NCI-H2107 treated with DMSO at 0.1 percent for 48 hours (cell line): ENCODE measurements around the gene GRM1.
"Not testable (repeated sequence)": the region's sequence is repeated elsewhere in the genome, so short reads cannot be mapped to it uniquely, and the experiment has no call there.

Experiments used
- DNase-seq: peaks from one replicate; lab custom pipeline; 2025; ENCODE audit not compliant: unreplicated experiment; lab: John Stamatoyannopoulos, UW

Gene GRM1

DNA sequence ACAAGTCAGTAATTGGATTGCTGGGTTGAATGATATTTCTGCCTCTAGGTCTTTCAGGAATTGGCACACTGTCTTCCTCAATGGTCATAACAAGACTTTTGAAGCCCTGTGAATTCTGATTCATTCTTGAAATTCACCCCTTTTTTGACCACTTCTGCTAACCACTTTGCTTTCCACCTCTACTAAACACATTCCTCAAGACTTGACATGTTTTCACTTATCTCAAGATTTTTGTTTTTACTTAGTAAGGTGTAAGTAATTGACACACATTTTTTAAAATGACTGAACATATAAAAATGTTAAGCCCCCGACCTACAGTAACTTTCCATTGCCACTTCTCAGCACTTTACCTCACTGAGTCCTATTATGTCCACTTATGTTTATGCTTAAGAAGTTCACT, 239.1 kb downstream of the GRM1 start:
- no peak for DNase-seq

DNA sequence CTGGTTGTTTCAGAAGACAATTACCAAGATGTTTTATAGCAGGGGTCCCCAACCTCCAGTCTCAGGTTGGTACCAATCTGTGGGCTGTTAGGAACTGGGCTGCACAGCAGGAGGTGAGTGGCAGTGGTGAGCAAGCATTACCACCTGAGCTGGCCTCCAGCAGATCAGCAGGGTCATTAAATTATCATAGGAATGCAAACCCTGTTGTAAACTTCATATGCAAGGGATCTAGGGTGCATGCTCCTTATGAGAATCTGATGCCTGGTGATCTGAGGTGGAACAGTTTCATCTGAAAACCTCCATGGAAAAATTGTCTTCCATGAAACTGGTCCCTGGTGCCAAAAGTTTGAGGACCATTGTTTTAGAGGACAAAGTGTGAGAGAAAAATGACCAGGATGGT, 240.6 kb downstream of the GRM1 start:
- DNase-seq, result no peak

DNA sequence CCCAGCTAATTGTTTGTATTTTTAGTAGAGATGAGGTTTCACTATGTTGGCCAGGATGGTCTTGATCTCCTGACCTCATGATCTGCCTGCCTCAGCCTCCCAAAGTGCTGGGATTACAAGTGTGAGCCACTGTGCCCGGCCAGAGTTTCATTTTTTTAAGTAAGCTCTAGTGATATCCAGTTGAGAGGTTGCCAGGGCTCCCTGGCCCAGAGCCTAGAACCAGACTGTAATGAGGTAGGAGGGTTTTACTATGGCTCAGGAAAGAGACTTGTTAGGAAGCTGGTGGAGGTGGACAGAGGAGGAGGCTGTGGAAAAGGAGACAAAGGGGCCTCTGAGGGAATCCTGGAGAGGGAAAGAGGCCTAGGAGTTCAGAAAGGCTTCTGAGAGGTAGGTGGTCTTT, 242.3 kb downstream of the GRM1 start:
- not testable (repeated sequence) for DNase-seq

DNA sequence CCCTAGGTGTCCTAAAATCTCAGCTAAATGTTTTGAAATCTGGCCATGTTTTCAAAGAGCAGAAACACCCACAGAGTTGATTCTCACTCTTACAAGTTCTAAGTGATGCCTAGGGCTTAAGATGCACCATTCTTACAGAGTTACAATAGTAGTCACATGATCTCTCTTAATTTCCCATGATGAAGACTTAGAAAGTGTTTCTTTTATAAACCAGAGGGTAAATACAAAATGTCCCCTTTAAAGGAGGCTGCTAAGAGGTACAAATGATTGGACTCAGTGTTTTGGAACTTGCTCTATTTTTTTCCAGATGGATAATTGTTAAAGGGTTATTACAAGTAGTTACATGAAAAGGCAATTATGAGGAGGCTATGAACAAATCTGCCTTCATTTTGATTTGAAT, 244.6 kb downstream of the GRM1 start:
- DNase-seq, result no peak

DNA sequence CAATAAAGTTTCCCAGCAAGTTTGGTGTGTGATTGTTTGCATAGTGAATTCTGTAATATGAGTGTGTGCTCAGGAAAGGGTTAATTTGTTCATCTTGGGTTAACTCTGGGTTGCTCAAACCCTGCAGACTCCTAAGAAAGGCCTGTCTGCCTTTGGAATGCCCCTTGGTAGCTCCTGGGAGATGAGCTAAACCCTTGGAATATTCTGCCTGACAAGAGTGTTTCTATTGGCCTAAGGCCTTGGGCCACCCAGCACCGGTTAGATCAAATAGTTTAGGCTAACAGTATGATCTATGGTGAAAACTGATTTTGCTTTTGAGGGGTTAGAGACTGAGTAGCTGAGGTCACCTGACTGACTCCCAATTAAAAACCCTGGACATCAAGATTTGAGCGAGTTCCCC, 248.3 kb downstream of the GRM1 start:
- DNase-seq, result no peak

DNA sequence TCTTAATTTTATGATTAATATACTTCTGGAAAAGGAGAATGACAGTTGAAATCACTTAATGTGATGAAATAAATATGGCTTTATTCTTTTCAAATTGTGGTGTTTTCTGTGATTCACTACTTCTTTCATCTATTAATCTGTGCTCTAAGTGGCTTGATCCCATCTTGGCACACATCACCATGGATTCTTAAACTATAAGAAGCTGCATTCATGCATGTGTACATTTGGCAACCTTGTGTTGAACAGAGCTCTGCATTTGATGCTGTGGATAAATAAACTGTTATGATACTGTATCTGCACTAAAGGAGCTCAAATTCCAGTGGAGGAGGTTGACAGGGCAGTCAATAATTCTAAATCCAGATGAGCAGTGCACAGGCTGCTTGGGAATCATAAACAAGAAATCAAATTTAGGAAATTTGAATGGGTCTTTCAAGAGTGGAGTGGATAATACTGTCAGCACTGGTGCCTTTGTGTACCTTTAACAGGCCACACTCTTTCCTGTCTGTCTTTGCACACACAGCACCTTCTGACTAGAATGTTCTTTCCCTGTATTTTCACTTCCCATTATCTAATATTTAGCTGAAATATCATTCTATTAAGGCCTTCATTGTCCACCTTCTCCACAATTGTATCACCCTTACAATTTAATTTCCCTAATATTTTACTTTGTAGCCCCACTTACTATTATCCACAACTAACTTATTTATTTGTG, 252.9 kb downstream of the GRM1 start:
- no peak for DNase-seq

DNA sequence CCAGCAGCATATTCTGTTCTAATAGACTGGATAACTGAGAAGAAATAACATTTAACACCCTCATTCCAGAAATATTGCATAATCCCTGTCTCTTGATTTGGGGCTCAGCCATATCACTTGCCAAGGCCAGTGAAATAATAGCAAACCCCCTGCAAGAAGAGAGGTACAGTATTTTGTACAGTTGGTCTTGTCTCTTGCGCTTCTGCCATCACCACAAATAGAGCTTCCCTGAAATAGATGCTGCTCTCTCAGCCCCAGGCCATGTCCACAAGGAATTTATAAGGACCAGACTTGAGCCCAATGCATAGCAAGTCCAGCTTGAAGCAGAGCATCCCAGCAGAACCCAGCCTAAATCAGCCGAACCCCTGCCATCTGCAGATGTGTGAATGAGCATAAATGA, 254.0 kb downstream of the GRM1 start:
- no peak for DNase-seq

DNA sequence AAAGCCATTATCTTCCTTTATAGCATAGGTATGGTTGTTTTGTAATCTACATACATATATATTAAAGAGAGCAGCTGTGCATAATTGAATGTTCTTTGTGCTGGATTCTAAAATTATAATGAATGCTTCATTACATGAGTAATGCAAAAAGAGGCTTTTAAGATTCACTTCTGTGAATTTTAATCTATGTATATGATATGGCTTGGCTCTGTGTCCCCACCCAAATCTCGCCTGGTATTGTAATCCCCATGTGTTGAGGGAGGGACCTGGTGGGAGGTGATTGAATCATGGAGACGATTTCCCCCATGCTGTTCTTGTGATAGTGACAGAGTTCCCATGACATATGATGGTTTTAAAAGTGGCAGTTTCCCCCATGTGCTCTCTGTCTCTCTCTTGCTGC, 255.4 kb downstream of the GRM1 start:
- no peak for DNase-seq

DNA sequence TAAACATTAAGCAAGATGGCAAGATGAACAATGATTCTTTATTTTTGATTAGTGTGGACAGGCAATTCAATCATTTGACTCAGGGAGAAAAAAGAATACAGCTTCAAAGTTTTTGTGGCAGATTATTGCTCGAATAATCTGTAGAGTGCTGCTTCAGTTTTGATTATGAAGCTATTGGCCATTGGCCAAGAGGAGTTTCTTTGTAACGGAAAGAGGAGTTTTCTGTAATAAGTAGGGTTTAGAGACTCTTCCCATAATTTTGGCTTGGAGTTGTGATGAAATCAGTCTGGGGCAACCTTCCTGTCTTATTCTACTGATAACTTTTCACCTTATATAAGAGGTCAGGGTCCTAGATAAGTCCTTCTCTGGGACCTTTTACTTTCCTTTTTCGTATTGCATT, 258.1 kb downstream of the GRM1 start:
- no peak for DNase-seq

DNA sequence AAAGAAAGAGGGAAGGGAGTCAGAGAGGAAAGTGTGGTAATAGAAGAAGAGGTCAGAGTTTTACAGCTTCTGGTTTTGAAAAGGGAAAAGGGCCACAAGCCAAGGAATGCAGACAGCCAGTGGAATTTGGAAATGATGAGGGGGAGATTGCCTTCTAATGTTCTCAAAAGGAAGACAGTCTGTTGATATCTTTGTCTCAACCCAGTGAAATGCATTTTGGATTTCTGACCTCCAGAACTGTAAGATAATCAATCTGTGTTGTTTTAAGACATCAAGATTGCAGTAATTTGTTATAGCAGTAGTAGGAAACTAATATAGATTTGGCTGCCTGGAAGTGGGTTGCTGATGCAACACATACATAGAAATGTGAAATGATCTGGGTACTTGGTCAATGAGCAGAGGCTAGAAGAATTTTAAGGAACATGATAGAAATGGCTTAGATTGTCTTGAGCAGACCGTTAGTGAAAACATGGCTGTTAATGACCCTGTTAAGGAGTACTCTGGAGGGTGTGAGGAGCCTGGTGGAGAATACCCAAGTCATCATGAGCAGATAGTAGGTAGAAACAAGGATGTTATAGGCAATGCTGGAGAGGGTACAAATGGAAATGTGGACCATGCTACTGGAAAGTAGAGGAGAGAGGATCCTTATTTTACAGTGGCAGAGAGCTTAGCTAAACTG, 259.0 kb downstream of the GRM1 start:
- no peak for DNase-seq

DNA sequence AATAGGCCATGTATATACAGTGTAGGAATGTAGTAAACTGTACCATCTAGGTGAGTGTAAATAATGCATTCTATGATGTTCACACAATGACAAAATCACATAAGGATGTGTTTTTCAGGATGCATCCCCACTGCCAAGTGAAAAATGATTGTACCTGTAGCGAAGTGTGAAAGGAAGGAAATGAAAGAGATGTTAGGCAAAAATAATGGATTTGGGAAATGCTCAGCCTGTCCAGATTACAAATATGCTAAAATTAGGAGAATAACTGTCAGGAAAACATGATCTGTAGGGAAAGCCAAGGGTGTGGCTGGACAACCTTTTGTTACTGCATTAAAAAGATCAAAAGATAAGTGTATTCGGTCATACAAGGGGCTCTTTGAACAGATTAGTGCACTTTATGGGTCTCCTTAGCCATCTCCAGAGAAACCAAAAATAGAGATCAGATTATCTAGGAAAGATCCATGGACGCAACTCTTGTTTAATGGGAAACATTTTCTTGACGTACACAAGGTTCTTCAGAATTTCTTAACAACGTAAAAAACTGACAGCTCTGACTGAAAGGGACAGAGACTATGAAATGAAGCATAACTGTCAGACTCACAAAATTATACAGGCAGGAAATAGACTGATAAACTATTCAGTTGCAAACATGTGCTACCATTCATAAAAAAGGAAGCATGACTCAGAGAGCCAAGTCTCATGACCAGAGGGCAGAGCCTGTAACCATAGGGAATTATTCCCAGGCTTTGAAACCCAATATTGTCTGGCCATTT, 261.1 kb downstream of the GRM1 start:
- DNase-seq, result no peak

DNA sequence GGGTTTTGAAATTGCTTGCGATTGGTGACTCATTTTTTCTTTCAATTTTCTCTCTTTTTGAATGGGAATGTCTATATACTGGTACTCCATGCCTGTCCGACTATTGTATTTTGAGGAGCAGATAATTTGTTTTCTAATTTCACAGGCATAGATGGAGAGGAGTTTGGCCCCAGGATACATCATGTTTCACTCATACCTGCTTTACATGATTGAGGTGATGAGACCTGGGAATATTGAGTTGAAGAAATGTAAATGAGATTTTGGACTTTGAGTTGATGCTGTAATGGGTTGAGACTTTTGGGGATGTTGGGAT, 261.7 kb downstream of the GRM1 start:
- DNase-seq, result no peak

DNA sequence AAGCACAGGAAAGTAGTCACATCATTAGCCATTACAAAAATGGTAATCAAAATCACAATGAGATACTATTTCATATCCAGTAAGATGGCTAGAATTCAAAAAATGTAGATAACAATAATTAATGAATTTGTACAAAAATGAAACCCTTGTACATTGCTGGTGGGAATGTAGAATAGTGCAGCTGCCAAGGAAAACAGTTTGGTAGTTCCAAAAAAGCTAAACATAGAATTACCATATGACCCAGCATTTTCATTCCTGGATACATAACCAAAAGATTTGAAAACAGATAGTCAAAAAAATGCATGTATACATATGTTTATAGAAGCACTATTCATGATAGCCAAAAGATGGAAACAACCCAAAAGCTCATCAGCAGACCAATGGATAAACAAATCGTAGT, 263.6 kb downstream of the GRM1 start:
- no peak for DNase-seq

DNA sequence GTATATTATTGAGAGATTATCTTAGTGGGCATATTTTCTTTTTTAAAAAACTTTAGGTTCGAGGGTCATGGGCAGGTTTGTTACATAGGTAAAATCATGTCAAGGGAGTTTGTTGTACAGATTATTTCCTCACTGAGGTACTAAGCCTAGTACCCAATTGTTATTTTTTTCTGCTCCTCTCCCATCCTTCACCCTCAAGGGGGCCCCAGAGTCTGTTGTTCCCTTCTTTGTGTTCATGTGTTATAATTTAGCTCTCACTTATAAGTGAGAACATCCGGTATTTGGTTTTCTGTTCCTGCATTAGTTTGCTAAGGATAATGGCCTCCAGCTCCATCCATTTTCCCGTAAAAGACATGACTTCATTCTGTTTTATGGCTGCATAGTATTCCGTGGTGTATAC, 266.8 kb downstream of the GRM1 start:
- no peak for DNase-seq

DNA sequence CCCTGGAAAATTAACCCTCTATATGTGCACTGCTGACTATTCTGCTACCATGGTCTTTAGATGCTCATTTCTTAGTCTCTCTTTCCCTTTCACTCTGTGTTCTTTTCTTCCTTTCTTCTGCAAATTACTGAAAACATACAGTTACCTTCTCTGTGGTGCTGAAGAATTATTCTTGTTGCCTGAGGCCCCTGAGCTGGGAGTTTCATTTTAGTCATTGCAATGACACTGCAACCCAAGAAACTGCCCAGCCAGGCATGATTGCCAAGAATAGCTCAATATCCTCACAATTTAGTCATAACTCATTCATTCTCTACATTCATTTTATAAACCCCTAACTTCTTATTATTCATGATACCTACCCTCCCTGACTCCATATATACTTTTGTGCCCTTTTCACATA, 269.0 kb downstream of the GRM1 start:
- DNase-seq, result no peak

DNA sequence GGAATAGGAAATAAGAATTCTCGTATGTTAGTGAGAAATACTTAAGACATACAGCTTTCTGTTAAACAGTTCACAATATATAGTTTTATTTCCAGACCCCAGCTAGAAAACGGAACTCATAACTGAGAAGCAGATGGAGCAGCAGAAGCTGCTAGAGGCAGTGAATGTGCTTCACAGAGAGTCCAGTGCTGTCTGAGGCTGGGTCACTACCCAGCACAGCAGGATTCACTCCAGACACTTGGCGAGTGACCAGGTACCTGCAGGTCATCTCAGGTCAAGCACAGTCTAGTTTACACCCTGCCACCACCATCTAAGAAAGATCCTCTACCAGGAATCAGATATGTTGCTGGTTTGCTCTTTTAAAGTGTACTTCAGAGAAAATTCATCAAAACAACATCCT, 271.7 kb downstream of the GRM1 start:
- DNase-seq, result no peak

DNA sequence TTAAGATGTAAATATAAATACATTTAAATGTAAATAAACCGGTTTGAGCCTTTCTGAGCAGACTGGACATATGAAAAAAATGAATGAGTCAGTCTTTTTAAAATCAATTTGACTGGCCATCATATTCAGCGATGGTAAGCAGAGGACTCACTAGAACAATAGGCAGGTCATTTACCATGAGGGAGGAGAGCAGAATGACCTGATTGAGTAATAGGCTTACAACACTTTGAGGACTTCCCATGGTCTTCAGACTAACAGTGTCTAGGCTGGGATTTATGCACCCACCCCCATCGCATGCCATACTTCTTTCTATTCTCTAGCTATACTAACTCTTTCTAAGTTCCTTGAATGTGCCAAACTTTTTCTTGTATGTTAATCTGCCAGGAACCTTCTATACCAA, 272.9 kb downstream of the GRM1 start:
- DNase-seq, result no peak

DNA sequence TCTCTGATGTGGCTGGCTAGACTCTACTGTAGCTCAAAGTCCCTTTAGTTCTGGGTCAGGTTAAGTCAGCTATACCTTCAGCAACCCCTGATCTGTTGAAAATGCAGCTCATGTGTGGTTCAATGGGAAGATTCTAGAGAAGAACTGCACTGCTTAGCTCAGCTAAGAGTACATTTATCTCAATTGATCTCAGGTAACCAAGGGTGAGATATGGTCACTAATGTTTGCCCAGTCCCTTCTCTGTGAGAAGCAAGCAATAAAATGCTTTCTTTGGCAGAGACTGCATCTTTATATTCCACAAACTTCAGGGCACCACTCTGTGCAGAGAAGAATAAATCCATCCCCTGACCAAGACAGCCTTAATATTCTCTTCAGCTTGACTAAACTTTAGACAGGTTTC, 274.1 kb downstream of the GRM1 start:
- DNase-seq, result no peak

DNA sequence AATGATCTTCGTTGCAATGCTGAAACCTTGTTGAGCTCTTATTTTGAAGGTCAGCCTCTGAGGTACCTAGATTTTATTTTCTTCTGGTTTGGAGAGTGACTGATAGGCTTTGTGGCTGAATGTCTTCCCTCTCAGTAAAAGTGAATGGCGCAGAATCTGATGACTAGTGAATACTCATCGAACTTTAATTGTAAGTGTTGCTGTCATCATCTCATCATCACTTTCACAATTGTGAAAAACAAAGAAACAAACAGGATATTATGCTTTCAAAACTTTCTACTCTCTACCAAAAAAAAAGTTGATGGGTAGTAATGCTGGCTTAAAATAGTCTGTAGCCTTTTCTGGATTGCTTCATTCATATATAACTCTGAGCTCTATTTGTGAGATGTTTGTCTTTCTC, 275.3 kb downstream of the GRM1 start:
- DNase-seq, result no peak

DNA sequence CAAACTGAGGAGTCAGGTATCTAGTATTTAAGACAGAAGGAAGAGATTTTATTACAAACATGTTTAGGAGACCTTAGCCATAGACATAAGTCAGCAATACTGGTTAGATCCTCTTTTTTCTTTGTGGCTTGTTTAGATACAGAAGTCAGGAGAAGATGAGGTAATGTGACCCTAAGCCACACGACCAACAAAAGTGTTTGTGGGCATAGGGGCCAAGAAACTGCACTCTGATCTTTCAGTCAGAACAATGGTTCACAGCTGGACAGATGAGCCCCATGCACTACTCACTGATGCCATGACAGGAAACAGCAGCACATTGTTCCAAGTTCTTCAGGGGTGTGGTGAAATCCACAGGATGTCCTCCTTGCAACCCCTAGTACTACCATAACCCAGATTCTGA, 276.2 kb downstream of the GRM1 start:
- DNase-seq, result no peak

DNA sequence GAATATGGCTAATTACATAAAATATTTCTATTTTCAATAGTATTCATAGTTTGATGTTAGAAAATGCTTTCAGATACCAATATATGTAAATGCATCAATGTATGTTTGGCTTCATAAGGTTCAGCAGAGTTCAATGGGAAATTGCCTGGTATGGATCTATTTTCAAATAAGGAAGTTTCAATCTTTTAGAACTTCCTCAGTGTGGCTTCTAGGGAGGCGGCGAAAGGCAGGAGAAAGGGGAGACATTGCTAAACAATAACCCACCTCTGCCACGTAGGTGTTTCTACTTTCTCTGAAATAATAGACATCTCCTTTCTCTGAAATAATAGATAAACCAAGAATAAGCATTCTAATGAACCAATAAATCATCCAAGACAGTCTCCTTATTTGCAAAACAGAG, 277.1 kb downstream of the GRM1 start:
- DNase-seq, result no peak

DNA sequence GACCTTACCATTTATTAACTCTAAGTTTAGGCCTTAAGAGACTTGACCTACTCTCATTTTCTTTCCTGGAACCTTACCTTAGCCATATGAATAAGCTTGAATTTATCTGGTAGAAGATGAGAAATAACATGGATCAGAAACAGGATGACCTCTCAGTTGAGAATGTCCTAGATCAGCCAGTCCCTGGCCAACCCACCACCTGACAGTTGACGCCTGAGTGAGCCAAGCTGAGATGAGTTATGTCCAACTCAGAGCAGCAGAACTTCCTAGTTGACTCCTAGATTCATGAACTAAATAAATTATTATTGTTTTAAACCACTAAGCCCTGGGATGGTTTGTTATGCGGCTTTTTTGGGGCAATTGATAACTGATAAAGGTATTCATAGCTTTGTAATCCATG, 281.8 kb downstream of the GRM1 start:
- DNase-seq, result no peak

DNA sequence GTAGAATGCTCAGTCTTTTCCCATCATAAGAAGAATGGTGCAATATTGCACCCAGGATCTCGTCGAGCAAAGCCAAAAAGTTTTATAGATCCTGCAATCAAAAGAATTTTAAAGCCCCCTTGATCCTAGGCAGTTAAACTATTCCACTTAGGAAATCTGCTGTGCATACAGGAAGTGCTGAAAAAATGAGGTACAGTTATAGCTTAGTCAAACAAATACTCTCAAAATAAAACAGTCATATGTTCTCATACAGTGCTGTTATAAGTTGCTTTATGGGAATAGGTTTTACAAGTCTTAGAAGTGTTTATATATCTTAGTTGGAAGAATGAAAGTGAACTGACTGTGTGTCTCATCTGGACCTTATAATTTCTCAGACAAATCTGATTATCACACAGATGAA, 282.2 kb downstream of the GRM1 start:
- no peak for DNase-seq
